Neural cell (in vitro differentiated cells): ENCODE data around the gene CELA3B. TPM values are rescaled to one million over a fixed set of nuclear protein-coding genes. Genes with fewer than 3 reads are reported as not detected.
"Not testable (repeated sequence)": the region's sequence is repeated elsewhere in the genome, so short reads cannot be mapped to it uniquely, and the experiment has no call there.

Experiments
- H2AFZ ChIP-seq: fragments of 200-600, 300-800 bp; sonication (generic), shearing (Covaris generic); 2 replicates; pipeline ENCODE4 v1.6.0; 2014; ENCODE audit warnings: low read depth, mild to moderate bottlenecking, antibody characterized with exemption, low read length, moderate library complexity
- H3F3A ChIP-seq: fragments of 200-600 bp; shearing (Covaris generic); 2 replicates; pipeline ENCODE4 v1.6.1; 2016; ENCODE audit warnings: mild to moderate bottlenecking, moderate library complexity, mixed read lengths, antibody characterized with exemption, low read length; ENCODE audit not compliant: insufficient read depth, poor library complexity, severe bottlenecking
- H3K27ac ChIP-seq: fragments of 200-600, 300-800 bp; sonication (generic), shearing (Covaris generic); 2 replicates; pipeline ENCODE4 v1.5.1; 2014; ENCODE audit warnings: mild to moderate bottlenecking, low read length, moderate library complexity
- H3K27me3 ChIP-seq: fragments of 300-800, 200-600 bp; sonication (generic), shearing (Covaris generic); 2 replicates; pipeline ENCODE4 v1.6.0; 2014; ENCODE audit warnings: mild to moderate bottlenecking, low read depth, low read length, moderate library complexity; ENCODE audit not compliant: insufficient read depth
- H3K36me3 ChIP-seq: fragments of 300-800, 200-600 bp; sonication (generic), shearing (Covaris generic); 2 replicates; pipeline ENCODE4 v1.5.1; 2014; ENCODE audit warnings: mild to moderate bottlenecking, antibody characterized with exemption, low read length, moderate library complexity; ENCODE audit not compliant: insufficient read depth
- H3K4me2 ChIP-seq: fragments of 300-800, 200-600 bp; sonication (generic), shearing (Covaris generic); 2 replicates; pipeline ENCODE4 v1.6.0; 2014; ENCODE audit warnings: mild to moderate bottlenecking, low read length
- H3K4me3 ChIP-seq: fragments of 300-800, 200-600 bp; sonication (generic), shearing (Covaris generic); 2 replicates; pipeline ENCODE4 v1.5.1; 2014; ENCODE audit warnings: mild to moderate bottlenecking, low read length, moderate library complexity
- H3K79me2 ChIP-seq: fragments of 200-600 bp; shearing (Covaris generic); replicated peaks from 2 replicates; pipeline ENCODE4 v1.6.0; 2014; ENCODE audit warnings: mild to moderate bottlenecking, low read length, moderate library complexity; ENCODE audit not compliant: insufficient read depth
- H3K9ac ChIP-seq: fragments of 300-800, 200-600 bp; sonication (generic), shearing (Covaris generic); 2 replicates; pipeline ENCODE4 v1.6.1; 2016; ENCODE audit warnings: mild to moderate bottlenecking, low read length, mixed read lengths
- H3K9me2 ChIP-seq: fragments of 200-600 bp; shearing (Covaris generic); 2 replicates; pipeline ENCODE4 v1.6.1; 2016; ENCODE audit warnings: mild to moderate bottlenecking, low read length, mixed read lengths; ENCODE audit not compliant: insufficient read depth
- H3K9me3 ChIP-seq: fragments of 200-600, 300-800 bp; sonication (generic), shearing (Covaris generic); 2 replicates; pipeline ENCODE4 v1.6.1; 2016; ENCODE audit warnings: mild to moderate bottlenecking, mixed run types, low read length, moderate library complexity, mixed read lengths
- H4K20me1 ChIP-seq: fragments of 200-600 bp; shearing (Covaris generic); 2 replicates; pipeline ENCODE4 v1.6.1; 2016; ENCODE audit warnings: mild to moderate bottlenecking, mixed run types; ENCODE audit not compliant: insufficient read depth
- CTCF ChIP-seq: fragments of 450-650 bp; IDR thresholded peaks from 2 replicates; pipeline ENCODE4 v1.5.1; 2014; ENCODE audit warnings: antibody characterized with exemption, mild to moderate bottlenecking, moderate library complexity; ENCODE audit not compliant: poor library complexity, severe bottlenecking
- EP300 ChIP-seq: fragments of 450-650 bp; conservative IDR thresholded peaks from 2 replicates; pipeline ENCODE4 v1.6.1; 2014; ENCODE audit warnings: antibody characterized with exemption, mild to moderate bottlenecking, moderate library complexity; ENCODE audit not compliant: poor library complexity, severe bottlenecking
- EZH2 ChIP-seq: fragments of 200-600, 300-800 bp; shearing (Covaris generic), sonication (generic); IDR thresholded peaks from 2 replicates; pipeline ENCODE4 v1.6.1; 2014; ENCODE audit warnings: antibody characterized with exemption, low read length, borderline replicate concordance, mild to moderate bottlenecking; ENCODE audit not compliant: insufficient read depth, poor library complexity, severe bottlenecking
- MXI1 ChIP-seq: fragments of 450-650 bp; conservative IDR thresholded peaks from 2 replicates; pipeline ENCODE4 v1.6.1; 2014; ENCODE audit warnings: antibody characterized with exemption, mild to moderate bottlenecking; ENCODE audit not compliant: poor library complexity, severe bottlenecking
- POLR2AphosphoS5 ChIP-seq: IDR thresholded peaks from 2 replicates; pipeline ENCODE4 v1.6.1; 2012
- RAD21 ChIP-seq: fragments of 450-650 bp; conservative IDR thresholded peaks from 2 replicates; pipeline ENCODE4 v1.6.1; 2014; ENCODE audit warnings: antibody characterized with exemption, mild to moderate bottlenecking, moderate library complexity
- REST ChIP-seq: IDR thresholded peaks from 2 replicates; pipeline ENCODE4 v1.6.1; 2012; ENCODE audit warnings: borderline replicate concordance
- SMC3 ChIP-seq: fragments of 450-650 bp; conservative IDR thresholded peaks from 2 replicates; pipeline ENCODE4 v1.6.1; 2014; ENCODE audit warnings: antibody characterized with exemption, mild to moderate bottlenecking, moderate library complexity; ENCODE audit not compliant: poor library complexity
- TAF1 ChIP-seq: IDR thresholded peaks from 2 replicates; pipeline ENCODE4 v1.6.1; 2012; ENCODE audit warnings: low read depth
- polyA plus RNA-seq: library from polyadenylated mRNA; depleted of rRNA; stranded (reverse); fragments of >200 nt; gene quantifications from 2 replicates; pipeline ENCODE4 v1.2.3, GENCODE V29; 2014

CELA3B gene
- polyA plus RNA-seq, 1 donor from 2014 or later: not detected

DNA sequence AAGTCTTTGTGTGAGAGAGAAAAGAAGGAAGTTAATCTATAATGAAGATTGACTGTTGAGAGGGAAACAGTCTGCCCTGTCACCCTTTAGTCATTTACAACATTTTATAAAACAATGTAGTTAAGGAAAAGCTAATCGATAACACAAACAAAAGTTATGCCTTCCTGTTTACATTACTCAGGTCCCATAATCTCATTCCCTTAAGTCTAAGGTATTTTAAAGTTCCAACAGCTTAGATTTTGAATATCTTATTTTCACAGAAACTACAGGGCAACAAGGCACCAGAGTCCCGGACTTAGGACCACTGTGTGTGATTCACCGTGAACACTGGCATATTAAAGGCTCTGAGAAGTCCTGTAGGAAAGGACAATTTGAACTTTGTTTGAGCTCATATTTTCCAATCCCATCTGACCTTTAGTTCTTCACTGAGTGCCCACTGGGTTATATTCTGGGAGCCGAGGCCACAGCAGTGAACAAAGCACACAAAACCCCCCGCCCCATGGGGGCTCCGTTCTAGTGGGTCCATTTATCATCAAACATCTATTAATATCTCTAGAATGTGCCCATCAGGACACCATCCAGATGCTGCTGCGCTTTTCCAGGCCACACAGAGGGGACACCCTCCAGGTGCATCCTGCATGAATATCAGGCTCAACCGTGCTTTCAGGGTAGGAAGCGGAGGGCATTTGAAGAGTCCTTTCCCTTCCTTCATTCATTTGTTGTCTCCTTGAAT, 21.2 kb downstream of the CELA3B start:
- H3K36me3 ChIP-seq, H3K9me3 ChIP-seq, H2AFZ ChIP-seq, H4K20me1 ChIP-seq, H3K4me2 ChIP-seq, H3K79me2 ChIP-seq, H3F3A ChIP-seq, H3K27ac ChIP-seq, H3K9me2 ChIP-seq, H3K4me3 ChIP-seq, H3K27me3 ChIP-seq, H3K9ac ChIP-seq: not testable (repeated sequence)

DNA sequence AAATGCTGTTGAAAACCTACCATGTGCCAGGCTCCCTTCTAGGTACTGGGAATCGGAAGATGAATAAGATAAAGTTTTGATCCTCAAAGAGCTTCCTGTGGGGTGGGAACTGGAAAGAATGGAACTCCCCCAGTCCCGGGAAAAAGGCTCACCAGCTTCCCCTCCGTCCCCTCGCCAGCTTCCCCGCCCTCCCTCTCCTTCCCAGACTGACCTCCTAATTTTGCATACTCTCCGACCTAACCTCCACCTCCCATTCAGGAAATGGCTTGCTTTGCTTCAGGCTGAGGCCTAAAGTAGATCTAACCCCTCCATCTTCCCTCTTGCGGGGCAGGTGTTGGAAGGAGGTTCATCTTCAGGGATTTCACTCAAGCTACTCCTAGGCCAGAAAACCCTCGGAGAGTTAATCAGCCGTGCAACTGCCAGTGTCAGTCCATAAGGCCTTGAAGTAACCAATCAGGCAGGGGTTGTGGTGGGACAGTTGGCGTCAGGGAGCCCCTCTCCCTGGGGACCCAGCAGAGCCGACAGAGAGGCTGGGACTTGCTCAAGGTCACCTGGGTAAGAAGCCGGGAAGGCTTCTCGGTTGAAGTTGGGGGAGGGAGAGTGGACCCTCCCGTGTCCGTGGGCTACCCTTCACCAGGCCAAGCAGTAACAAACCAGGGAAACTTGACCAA, 21.9 kb downstream of the CELA3B start:
- H3K27ac ChIP-seq, H4K20me1 ChIP-seq, H3K9ac ChIP-seq, H3K4me2 ChIP-seq, H3K4me3 ChIP-seq, H3K9me3 ChIP-seq, H3K9me2 ChIP-seq, H3K27me3 ChIP-seq, H2AFZ ChIP-seq, H3F3A ChIP-seq, H3K36me3 ChIP-seq, H3K79me2 ChIP-seq: not testable (repeated sequence)

GRCh38 chr1:21999645-22000044, 22.8 kb downstream of the CELA3B start:
- H3K9me2 ChIP-seq, H2AFZ ChIP-seq, H3F3A ChIP-seq, H3K4me3 ChIP-seq, H3K79me2 ChIP-seq, H3K9me3 ChIP-seq, H3K9ac ChIP-seq, H3K27me3 ChIP-seq, H3K27ac ChIP-seq, H3K36me3 ChIP-seq, H3K4me2 ChIP-seq, H4K20me1 ChIP-seq: not testable (repeated sequence)

- TF ChIP-seq MXI1 (no peak), SMC3 (no peak), EZH2 (no peak), CTCF (no peak), TAF1 (no peak), EP300 (no peak), REST (no peak), RAD21 (no peak), POLR2AphosphoS5 (no peak)
- Histone ChIP-seq H3F3A (no peaks in the 10 kb centered on the region), H3K27ac (no peak within 1 kb of the TSS), H3K9me3 (no peaks in the 10 kb centered on the region), H3K4me3 (no peak within 1 kb of the TSS), H3K4me2 (no peak within 1 kb of the TSS), H2AFZ (no peak within 1 kb of the TSS), H3K79me2 (no peaks in the 10 kb centered on the region), H4K20me1 (no peaks in the 10 kb centered on the region), H3K9ac (no peak within 1 kb of the TSS), H3K36me3 (no peaks in the 10 kb centered on the region), H3K9me2 (no peaks in the 10 kb centered on the region), H3K27me3 (no peaks in the 10 kb centered on the region)
These were observed 24.6 kb downstream of the CELA3B start, which contains the start of gene CELA3A for GRCh38 chr1:22001409-22001808. CELA3A (plus strand) TSS chr1:22001657; CDS start chr1:22001675, 18 bp downstream.

GRCh38 chr1:22002461-22002860, 25.6 kb downstream of the CELA3B start:
- H2AFZ ChIP-seq, H3K4me3 ChIP-seq, H3K9me3 ChIP-seq: not testable (repeated sequence)

More at GRCh38 chr1:22002461-22002860, 25.6 kb downstream of the CELA3B start:
- not testable (repeated sequence) for H4K20me1 ChIP-seq, H3K4me2 ChIP-seq, H3K27me3 ChIP-seq, H3K9me2 ChIP-seq, H3K27ac ChIP-seq, H3K36me3 ChIP-seq, H3K9ac ChIP-seq, H3F3A ChIP-seq, H3K79me2 ChIP-seq
